HG03139 (cell line): Measurements from ENCODE around the gene UTP4.
"Not testable (repeated sequence)": the region's sequence is repeated elsewhere in the genome, so short reads cannot be mapped to it uniquely, and the experiment has no call there.

Experiments used
- ATAC-seq: cut with Tn5 transposase; IDR thresholded peaks from one replicate; pipeline ENCODE4 v1.9.1; 2021; ENCODE audit not compliant: unreplicated experiment

Gene UTP4

GRCh38 chr16:69109486-69110270, 22.8 kb upstream of the UTP4 start:
- no peak for ATAC-seq

- no peak for ATAC-seq
These were observed 22.0 kb upstream of the UTP4 start for GRCh38 chr16:69110406-69110805.

- ATAC-seq: no peak
These were observed 21.1 kb upstream of the UTP4 start for GRCh38 chr16:69111216-69111875.

- no peak for ATAC-seq
These were observed 20.6 kb upstream of the UTP4 start for GRCh38 chr16:69111876-69112230.

GRCh38 chr16:69112285-69113129, 19.9 kb upstream of the UTP4 start:
- ATAC-seq: no peak

GRCh38 chr16:69113216-69113615, 19.2 kb upstream of the UTP4 start:
- ATAC-seq: no peak

- no peak for ATAC-seq
These were observed 18.0 kb upstream of the UTP4 start for GRCh38 chr16:69114346-69114975.

- ATAC-seq: no peak
These were observed 17.5 kb upstream of the UTP4 start for GRCh38 chr16:69114976-69115355.

GRCh38 chr16:69115361-69115760, 17.1 kb upstream of the UTP4 start:
- no peak for ATAC-seq

- ATAC-seq: no peak
These were observed 16.6 kb upstream of the UTP4 start for GRCh38 chr16:69115837-69116236.

- ATAC-seq: no peak
These were observed 16.1 kb upstream of the UTP4 start for GRCh38 chr16:69116256-69116875.

- no peak for ATAC-seq
These were observed 15.5 kb upstream of the UTP4 start for GRCh38 chr16:69116906-69117305.

GRCh38 chr16:69118468-69118867, 14.0 kb upstream of the UTP4 start:
- ATAC-seq: no peak

- no peak for ATAC-seq
These were observed 13.5 kb upstream of the UTP4 start for GRCh38 chr16:69118994-69119393.

- ATAC-seq: no peak
These were observed 12.9 kb upstream of the UTP4 start for GRCh38 chr16:69119536-69119935.

GRCh38 chr16:69120096-69120664, 12.3 kb upstream of the UTP4 start:
- ATAC-seq: no peak

- no peak for ATAC-seq
These were observed 8.5 kb upstream of the UTP4 start for GRCh38 chr16:69123910-69124309.

- ATAC-seq: not testable (repeated sequence)
These were observed 8.0 kb upstream of the UTP4 start for GRCh38 chr16:69124406-69124805.

- ATAC-seq: not testable (repeated sequence)
These were observed 7.5 kb upstream of the UTP4 start for GRCh38 chr16:69124961-69125360.

- no peak for ATAC-seq
These were observed 6.2 kb upstream of the UTP4 start for GRCh38 chr16:69126221-69126620.

GRCh38 chr16:69126801-69127200, 5.6 kb upstream of the UTP4 start:
- ATAC-seq: not testable (repeated sequence)
